Kidney (tissue), 14 donors: ENCODE results near the gene COBL. TPM values are rescaled to one million over a fixed set of nuclear protein-coding genes. Genes with fewer than 3 reads are reported as not detected.

Source experiments
- DNase-seq, 5 donors: peaks; one replicate each; pipeline ENCODE4 v3.0.0-alpha.2; 2013 to 2020
- FAIRE-seq: peaks from 2 replicates; lab custom pipeline; 2012; peaks lifted over from hg19 to GRCh38; lab: Jason Lieb, UNC
- H3K27ac ChIP-seq, 2 donors: one replicate each; pipeline ENCODE4 v1.7.0; 2013; ENCODE audit warnings: low read depth in 2 of 2, low read length in 2 of 2, inconsistent platforms in 1 of 2
- H3K27me3 ChIP-seq: one replicate; pipeline ENCODE4 v1.7.1; 2013; ENCODE audit warnings: low read length, inconsistent platforms; ENCODE audit not compliant: control insufficient read depth, insufficient read depth
- H3K36me3 ChIP-seq, 3 donors: one replicate each; pipeline versions ENCODE4 v1.7.0 to v1.7.1; 2013; ENCODE audit warnings: low read length in 3 of 3, control low read depth in 1 of 3, inconsistent platforms in 1 of 3; ENCODE audit not compliant: insufficient read depth in 3 of 3, control insufficient read depth in 2 of 3
- H3K4me1 ChIP-seq, 3 donors: one replicate each; pipeline versions ENCODE4 v1.7.0 to v1.7.1; 2013; ENCODE audit warnings: low read length in 3 of 3, inconsistent platforms in 1 of 3, low read depth in 1 of 3; ENCODE audit not compliant: control insufficient read depth in 2 of 3, insufficient read depth in 2 of 3
- H3K4me3 ChIP-seq, 3 donors: one replicate each; pipeline versions ENCODE4 v1.7.0 to v1.8.1; 2013; ENCODE audit warnings: low read length in 3 of 3, control low read depth in 1 of 3, inconsistent platforms in 1 of 3
- H3K9ac ChIP-seq, 3 donors: one replicate each; pipeline versions ENCODE4 v1.7.0 to v1.7.1; 2013; ENCODE audit warnings: low read length in 3 of 3, control low read depth in 1 of 3, inconsistent platforms in 1 of 3
- H3K9me3 ChIP-seq, 3 donors: one replicate each; pipeline versions ENCODE4 v1.7.0 to v1.7.1; 2013; ENCODE audit warnings: low read length in 3 of 3, control low read depth in 1 of 3, inconsistent platforms in 1 of 3; ENCODE audit not compliant: control insufficient read depth in 2 of 3, insufficient read depth in 1 of 3
- intact Hi-C: fragments of 100-400 bp; cut with DNase I; formaldehyde crosslinking; loops from one replicate; pipeline ENCODE4 v1.11.1; 2022
- polyA plus RNA-seq: library from polyadenylated mRNA; stranded (reverse); fragments of 350-450 nt; fragmentation: Illumina TruSeq; extraction: RNeasy Lipid Tissue Mini Kit (QIAGEN cat#74804); gene quantifications from one replicate; pipeline ENCODE4 v1.2.3, GENCODE V29; 2014; ENCODE audit warnings: low read depth, low replicate concordance; ENCODE audit not compliant: insufficient read depth
- total RNA-seq: library from RNA; stranded (reverse); fragmentation: NEBNext Ultra II Directional; extraction: Animal tissue kit (Norgen Biotek cat#: 25700); gene quantifications from one replicate; pipeline ENCODE4 v1.2.1, GENCODE V29; 2021
- TF ChIP-seq, protein P1 (sequence below): IDR thresholded peaks from 3 replicates; pipeline ENCODE4 v1.5.1; 2012; ENCODE audit warnings: mild to moderate bottlenecking, moderate library complexity, borderline replicate concordance; ENCODE audit not compliant: insufficient read depth; ENCODE audit errors: extremely low read depth
- donor health status: control.
- donor health status: control.
- donor health status: control.
- donor health status: control.
- donor health status: control.
- donor health status: DM: yes; HTN: yes; CAD: no.
- donor health status: Normal renal cell carcinoma (clear cell type).

COBL gene
- total and polyA plus RNA-seq, 2 donors from 2014 or later: 9.8 to 42.7 TPM

DNA sequence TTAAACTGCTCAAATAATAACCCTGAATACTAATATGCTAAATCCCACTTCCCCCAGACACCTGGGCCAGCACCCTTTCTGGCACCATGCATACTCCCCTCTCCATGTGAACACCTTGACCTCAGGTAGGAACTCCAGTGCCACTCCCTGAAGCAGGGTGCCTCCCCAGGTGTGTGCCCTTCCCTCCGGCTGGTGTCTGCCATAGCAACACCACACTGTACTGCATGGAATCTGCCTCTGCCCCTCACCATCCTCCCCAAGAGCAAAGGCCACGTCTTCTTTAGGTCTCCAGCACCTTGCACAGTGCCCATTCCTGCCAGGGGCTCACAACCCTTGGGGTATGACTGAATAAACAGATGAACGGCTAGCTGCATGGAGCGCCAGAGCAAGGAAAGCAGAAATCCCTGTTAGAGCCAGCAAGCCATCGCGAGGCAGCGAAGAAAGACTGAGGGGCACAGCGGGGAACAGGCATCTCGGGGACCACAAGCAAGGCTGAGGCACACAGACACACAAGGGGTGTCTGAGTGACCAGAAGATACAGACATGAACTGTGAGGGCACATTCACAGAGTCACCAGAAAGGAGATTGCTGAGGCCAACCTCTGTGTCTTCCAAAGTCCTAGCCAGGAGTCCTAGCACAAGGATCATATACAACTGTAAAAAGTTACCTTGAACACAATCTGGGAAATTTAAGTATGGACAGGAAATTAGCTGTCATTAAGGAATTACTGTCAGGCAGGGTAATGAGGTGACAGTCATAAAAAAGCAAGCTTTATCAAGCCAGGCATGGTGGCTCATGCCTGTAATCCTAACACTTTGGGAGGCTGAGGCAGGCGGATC lies 25.7 kb downstream of the COBL start:
- TF ChIP-seq, protein P1, sequence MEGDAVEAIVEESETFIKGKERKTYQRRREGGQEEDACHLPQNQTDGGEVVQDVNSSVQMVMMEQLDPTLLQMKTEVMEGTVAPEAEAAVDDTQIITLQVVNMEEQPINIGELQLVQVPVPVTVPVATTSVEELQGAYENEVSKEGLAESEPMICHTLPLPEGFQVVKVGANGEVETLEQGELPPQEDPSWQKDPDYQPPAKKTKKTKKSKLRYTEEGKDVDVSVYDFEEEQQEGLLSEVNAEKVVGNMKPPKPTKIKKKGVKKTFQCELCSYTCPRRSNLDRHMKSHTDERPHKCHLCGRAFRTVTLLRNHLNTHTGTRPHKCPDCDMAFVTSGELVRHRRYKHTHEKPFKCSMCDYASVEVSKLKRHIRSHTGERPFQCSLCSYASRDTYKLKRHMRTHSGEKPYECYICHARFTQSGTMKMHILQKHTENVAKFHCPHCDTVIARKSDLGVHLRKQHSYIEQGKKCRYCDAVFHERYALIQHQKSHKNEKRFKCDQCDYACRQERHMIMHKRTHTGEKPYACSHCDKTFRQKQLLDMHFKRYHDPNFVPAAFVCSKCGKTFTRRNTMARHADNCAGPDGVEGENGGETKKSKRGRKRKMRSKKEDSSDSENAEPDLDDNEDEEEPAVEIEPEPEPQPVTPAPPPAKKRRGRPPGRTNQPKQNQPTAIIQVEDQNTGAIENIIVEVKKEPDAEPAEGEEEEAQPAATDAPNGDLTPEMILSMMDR: no peak
- FAIRE-seq: no peak
- peak in 2 of 5 donors; percentile 14 to 58 for DNase-seq
- Histone ChIP-seq H3K4me3 (no peak overlapping the region), H3K9me3 (no peaks in the 10 kb centered on the region), H3K27me3 (no peaks in the 10 kb centered on the region), H3K36me3 (no peaks in the 10 kb centered on the region), H3K9ac (no peak overlapping the region), H3K4me1 (peaks cover 0 to 11% (median 5%) of the 10 kb centered on the region in 3 donors), H3K27ac (no peak overlapping the region)
- intact Hi-C loops: no loop called here

DNA sequence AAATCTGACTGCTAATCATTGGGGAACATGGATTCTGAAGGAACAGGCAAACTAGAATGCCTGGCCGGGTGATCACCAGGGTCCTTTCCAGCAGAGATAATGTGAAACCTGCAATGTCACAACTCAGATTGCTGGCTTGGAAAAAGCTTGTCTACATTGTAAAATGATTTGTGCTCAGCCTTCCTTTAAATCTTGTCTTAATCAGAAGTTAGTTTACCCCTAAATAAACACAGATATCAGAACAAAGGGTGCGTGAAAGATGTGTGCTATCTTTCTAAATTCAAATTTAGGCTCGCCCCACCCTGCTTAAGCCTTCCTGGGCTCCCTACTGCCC lies 26.3 kb downstream of the COBL start:
- no peak for FAIRE-seq
- no peaks in the 10 kb centered on the region for H3K9me3 ChIP-seq
- H3K27ac ChIP-seq: no peak overlapping the region
- H3K4me3 ChIP-seq: no peak overlapping the region
- no peak overlapping the region for H3K9ac ChIP-seq
- H3K4me1 ChIP-seq: peaks cover 0 to 11% (median 5%) of the 10 kb centered on the region in 3 donors
- DNase-seq: no peak
- TF ChIP-seq, protein P1: no peak
- no peaks in the 10 kb centered on the region for H3K27me3 ChIP-seq
- intact Hi-C loops: no loop called here
- no peaks in the 10 kb centered on the region for H3K36me3 ChIP-seq

DNA sequence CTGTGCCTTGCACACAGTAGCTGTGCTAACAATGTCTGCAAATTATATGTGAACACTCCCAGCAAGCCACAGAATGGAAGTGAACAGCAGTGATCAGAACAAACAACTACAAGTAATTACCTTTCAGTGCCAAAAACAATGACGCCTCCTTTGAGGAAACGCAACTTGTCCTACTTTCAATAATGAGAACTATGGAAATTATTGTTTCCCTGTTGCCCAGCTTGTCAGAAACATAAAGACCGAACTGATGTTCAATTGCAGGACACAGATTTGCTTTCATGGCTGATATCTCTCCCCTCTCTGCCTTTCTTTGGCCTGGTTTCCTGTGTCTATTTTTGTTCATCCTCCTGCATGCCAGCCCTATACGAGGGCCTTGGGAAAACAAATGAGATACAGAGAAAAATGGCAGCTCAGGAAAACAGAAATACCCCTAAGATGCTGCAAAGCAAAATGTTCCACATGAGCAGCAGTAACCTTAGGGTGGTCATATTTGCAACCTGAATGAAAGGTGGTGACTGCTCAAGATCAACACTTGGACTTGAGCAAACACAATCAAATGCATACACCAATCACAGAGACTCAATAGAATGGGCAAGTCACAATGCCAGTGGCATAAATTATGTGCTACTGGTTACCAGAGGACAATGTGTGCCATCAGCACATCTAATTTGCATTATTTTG lies 26.8 kb downstream of the COBL start:
- H3K36me3 ChIP-seq: no peaks in the 10 kb centered on the region
- DNase-seq (no peak), FAIRE-seq (no peak)
- H3K4me1 ChIP-seq: peaks cover 0 to 11% (median 5%) of the 10 kb centered on the region in 3 donors
- no peaks in the 10 kb centered on the region for H3K27me3 ChIP-seq
- no peak overlapping the region for H3K9ac ChIP-seq
- TF ChIP-seq, protein P1: no peak
- no peaks in the 10 kb centered on the region for H3K9me3 ChIP-seq
- no peak overlapping the region for H3K4me3 ChIP-seq
- intact Hi-C loops: no loop called here
- no peak overlapping the region for H3K27ac ChIP-seq
